GM04503 (cell line): ENCODE measurements around the gene SLC24A2.
"Not testable (repeated sequence)": the region's sequence is repeated elsewhere in the genome, so short reads cannot be mapped to it uniquely, and the experiment has no call there.

Experiments used
- DNase-seq: peaks from one replicate; pipeline ENCODE4 v3.0.0-alpha.2; 2012; ENCODE audit warnings: low read depth

SLC24A2 gene

GRCh38 chr9:19788614-19789271, at the start of gene SLC24A2:
Gene SLC24A2 (minus strand): TSS chr9:19789037.
- no peak for DNase-seq

- DNase-seq = not testable (repeated sequence)
These were observed 44.5 kb upstream of the SLC24A2 start for GRCh38 chr9:19833331-19833730.

GRCh38 chr9:19830796-19831195, 42.0 kb upstream of the SLC24A2 start:
- DNase-seq = no peak

- DNase-seq = no peak
These were observed 39.8 kb upstream of the SLC24A2 start for GRCh38 chr9:19828576-19829109.

GRCh38 chr9:19816769-19817168, 27.9 kb upstream of the SLC24A2 start:
- DNase-seq = no peak

GRCh38 chr9:19812194-19812593, 23.4 kb upstream of the SLC24A2 start:
- DNase-seq = no peak

GRCh38 chr9:19809422-19810269, 20.8 kb upstream of the SLC24A2 start:
- DNase-seq = no peak

- no peak for DNase-seq
These were observed 18.5 kb upstream of the SLC24A2 start for GRCh38 chr9:19807182-19807892.

GRCh38 chr9:19804431-19804830, 15.6 kb upstream of the SLC24A2 start:
- no peak for DNase-seq

- no peak for DNase-seq
These were observed 12.0 kb upstream of the SLC24A2 start for GRCh38 chr9:19800884-19801283.

GRCh38 chr9:19799784-19800183, 10.9 kb upstream of the SLC24A2 start:
- DNase-seq = no peak

GRCh38 chr9:19788152-19788551, 685 bp downstream of the SLC24A2 start:
- DNase-seq = no peak

GRCh38 chr9:19787672-19788071, 1.2 kb downstream of the SLC24A2 start:
- DNase-seq = no peak

GRCh38 chr9:19785230-19785629, 3.6 kb downstream of the SLC24A2 start:
- DNase-seq = no peak

GRCh38 chr9:19784136-19784535, 4.7 kb downstream of the SLC24A2 start:
- DNase-seq = no peak

- no peak for DNase-seq
These were observed 5.3 kb downstream of the SLC24A2 start for GRCh38 chr9:19783500-19783899.

GRCh38 chr9:19782005-19782404, 6.8 kb downstream of the SLC24A2 start:
- no peak for DNase-seq

GRCh38 chr9:19781240-19781639, 7.6 kb downstream of the SLC24A2 start:
- DNase-seq = no peak

- DNase-seq = no peak
These were observed 17.4 kb downstream of the SLC24A2 start for GRCh38 chr9:19771446-19771845.

GRCh38 chr9:19770973-19771372, 17.9 kb downstream of the SLC24A2 start:
- no peak for DNase-seq

GRCh38 chr9:19769213-19769612, 19.6 kb downstream of the SLC24A2 start:
- no peak for DNase-seq

- no peak for DNase-seq
These were observed 20.0 kb downstream of the SLC24A2 start for GRCh38 chr9:19768798-19769197.

- no peak for DNase-seq
These were observed 29.8 kb downstream of the SLC24A2 start for GRCh38 chr9:19759066-19759465.
